GM18526 (cell line): ENCODE measurements around the gene EPHB1.

Source experiments
- POLR2A ChIP-seq: IDR thresholded peaks from 3 replicates; pipeline ENCODE4 v1.6.1; 2011; ENCODE audit not compliant: insufficient read length; ENCODE audit errors: extremely low read depth

The EPHB1 gene

DNA sequence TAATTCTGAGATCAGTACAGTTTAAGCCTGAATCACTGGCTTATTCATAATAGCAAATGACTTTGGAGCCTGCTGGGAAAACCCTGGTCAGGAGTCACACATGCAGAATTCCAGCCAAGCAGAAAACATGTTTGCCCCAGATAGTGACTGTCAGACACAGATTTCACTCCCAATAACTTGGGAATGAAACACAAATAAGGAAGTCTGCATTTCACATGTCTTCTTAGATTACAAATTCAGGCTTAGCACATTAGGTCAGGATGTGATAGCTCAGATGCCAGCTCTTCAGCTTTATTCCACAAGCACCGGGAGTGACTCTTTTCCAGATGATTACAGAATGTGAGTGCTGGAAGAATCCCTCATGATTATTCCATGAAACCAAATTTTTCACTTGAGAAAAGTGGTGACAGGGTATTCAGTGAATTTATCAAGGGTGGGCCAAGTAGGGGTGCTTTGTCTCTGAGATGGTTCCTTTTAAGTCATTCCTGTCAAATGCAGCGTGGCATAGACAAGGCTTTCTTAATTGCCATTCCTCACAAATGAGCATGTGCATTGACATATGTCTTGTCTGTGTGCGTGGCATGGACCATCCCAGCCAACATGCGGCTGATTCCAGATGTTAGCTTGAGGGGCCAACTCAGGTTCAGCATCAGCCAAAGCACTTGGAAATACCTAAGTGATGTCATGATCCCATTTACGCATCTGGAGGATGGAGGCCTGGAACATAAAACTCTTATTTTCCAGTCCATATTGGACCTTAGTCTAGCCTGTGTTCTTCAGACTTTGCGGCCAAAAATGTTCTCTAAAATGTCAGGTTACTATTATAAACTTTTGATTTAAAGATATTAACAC is 191.0 kb downstream of the EPHB1 start:
- TF ChIP-seq POLR2A: no peak

- no peak for TF ChIP-seq POLR2A
These were observed 193.6 kb downstream of the EPHB1 start for GRCh38 chr3:134988666-134989065.

DNA sequence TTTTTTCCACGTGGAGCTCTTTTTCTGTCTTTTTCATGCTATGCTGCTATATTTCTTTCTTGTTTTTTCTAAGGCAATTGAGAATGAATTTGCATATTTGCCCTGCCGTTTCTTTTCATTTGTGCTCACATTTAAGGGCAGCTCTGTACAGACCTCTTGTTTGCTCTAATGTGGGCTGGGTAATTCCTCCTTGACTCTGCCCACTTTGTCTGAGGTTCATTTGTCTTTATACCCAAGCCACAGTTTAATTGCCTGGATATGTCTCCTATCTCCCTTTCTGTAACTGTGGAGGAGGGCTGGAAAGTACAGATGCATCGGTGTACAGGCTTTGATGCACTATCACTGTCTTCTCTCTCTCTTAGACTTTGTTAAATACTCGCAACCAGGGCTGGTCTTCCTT is 195.9 kb downstream of the EPHB1 start:
- TF ChIP-seq POLR2A: no peak

DNA sequence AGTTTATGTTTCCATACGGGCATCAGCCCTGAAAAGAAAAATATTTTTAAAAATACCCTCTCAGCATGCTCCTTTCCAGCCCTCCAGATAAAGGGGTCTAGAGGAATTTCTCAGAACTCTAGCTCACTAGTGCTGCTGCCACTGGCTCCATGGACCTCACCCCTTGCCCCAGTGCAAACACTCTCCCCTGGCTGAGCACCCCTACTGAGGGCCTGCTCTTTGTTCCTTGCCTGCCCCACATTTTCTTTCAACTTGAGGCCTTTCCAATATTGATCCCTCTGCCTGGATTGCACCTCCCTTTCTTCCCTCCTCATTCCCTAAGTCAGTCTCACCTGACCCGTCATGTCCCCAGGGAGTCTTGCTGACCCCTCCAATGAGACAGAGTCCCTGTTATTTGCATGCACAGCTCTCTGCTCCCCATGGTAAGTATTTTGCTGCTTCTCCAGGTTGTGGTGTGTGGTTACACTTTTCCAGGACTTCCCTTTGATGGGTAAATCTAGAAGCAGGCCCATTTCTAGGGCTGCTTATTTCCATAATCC is 196.5 kb downstream of the EPHB1 start:
- no peak for TF ChIP-seq POLR2A

DNA sequence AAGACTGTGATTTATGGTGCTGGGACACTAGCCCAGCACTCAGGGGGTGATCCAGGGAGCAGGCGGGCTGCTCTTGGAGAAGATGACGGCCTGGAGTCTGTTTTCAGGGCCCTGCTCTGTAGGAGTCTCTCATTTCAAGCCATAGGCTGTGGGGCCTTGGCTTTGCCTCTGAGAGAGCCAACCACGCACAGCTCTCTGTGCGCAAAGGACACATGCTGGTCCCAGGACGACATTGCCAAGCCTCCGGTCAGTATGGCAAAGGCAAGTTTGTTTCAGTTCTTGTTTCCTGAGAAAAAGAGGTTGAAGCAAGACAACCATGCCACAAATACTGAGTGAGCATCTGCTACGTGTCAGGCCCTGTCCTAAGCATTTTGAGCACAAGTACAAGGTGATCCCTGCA is 197.1 kb downstream of the EPHB1 start:
- TF ChIP-seq POLR2A: no peak

- TF ChIP-seq POLR2A: no peak
These were observed 197.5 kb downstream of the EPHB1 start for GRCh38 chr3:134992586-134992985.

- no peak for TF ChIP-seq POLR2A
These were observed 198.0 kb downstream of the EPHB1 start for GRCh38 chr3:134993011-134993410.

DNA sequence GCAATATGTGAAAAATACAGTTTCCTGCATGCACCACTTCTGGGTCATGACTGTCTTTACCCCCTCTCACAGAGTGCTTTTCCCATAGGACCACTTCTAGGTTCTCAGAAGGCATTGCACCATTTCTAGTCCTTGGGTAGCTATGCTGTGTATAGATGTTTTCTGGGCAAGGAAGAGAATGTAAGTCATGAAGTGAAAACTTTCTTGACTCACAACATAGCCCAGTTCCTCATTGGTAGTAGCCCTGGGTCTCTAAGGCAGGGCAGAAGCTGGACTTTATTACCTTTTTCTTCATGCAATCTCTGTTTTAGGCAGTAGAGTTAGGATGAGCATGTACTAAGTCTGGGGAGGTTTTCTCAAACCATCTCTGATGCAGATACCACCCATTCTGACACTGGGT is 203.1 kb downstream of the EPHB1 start:
- no peak for TF ChIP-seq POLR2A

- no peak for TF ChIP-seq POLR2A
These were observed 203.8 kb downstream of the EPHB1 start for GRCh38 chr3:134998855-134999254.

- no peak for TF ChIP-seq POLR2A
These were observed 205.4 kb downstream of the EPHB1 start for GRCh38 chr3:135000465-135000864.

GRCh38 chr3:135007607-135008006 is 212.5 kb downstream of the EPHB1 start:
- TF ChIP-seq POLR2A: no peak

DNA sequence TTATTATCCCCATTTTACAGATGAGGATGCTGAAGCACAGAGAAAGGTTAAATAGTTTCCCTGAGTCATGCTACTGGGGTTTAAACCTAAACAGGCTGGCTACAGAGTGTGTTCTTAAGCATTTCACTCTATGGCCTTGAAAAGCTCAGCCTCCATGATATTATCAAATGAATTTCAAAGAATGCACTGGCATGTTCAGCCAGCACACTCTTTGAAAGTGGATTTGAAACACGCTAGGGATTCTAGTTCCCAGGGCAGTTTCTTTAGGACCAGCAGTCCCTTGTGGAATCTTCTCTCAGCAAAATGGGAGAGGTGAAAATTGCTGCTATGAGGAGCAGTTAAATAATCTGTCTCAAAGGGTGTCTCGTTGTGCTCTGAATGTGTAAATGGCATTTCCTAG is 213.3 kb downstream of the EPHB1 start:
- no peak for TF ChIP-seq POLR2A

- no peak for TF ChIP-seq POLR2A
These were observed 214.0 kb downstream of the EPHB1 start for GRCh38 chr3:135009014-135009413.

DNA sequence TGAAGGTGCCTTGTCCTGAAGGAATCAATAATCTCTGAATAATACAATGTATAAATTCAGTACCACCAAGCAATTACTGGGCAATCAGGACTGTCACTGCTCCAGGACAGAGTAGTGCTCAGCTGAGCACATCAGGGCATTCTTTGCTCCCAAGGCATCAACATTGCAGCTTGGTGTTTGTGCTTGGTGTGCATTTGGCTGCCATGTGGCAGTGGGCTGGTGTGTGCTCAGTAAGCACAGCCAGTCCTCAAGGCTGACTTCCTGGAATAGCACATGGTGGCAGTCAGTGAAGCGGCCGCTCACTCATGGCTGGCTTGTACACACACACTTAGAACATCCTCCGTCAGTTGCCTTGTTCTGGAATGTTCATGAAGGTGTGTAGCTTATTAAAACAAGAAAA is 217.0 kb downstream of the EPHB1 start:
- TF ChIP-seq POLR2A: no peak

- TF ChIP-seq POLR2A: no peak
These were observed 218.1 kb downstream of the EPHB1 start for GRCh38 chr3:135013206-135013605.

GRCh38 chr3:135014566-135014965 is 219.5 kb downstream of the EPHB1 start:
- TF ChIP-seq POLR2A: no peak
